Neural cell (in vitro differentiated cells): ENCODE results near the gene TEX35. TPM values are rescaled to one million over a fixed set of nuclear protein-coding genes. Genes with fewer than 3 reads are reported as not detected.

ENCODE experiments used
- H2AFZ ChIP-seq: fragments of 200-600, 300-800 bp; sonication (generic), shearing (Covaris generic); 2 replicates; pipeline ENCODE4 v1.6.0; 2014; ENCODE audit warnings: low read depth, mild to moderate bottlenecking, antibody characterized with exemption, low read length, moderate library complexity
- H3F3A ChIP-seq: fragments of 200-600 bp; shearing (Covaris generic); 2 replicates; pipeline ENCODE4 v1.6.1; 2016; ENCODE audit warnings: mild to moderate bottlenecking, moderate library complexity, mixed read lengths, antibody characterized with exemption, low read length; ENCODE audit not compliant: insufficient read depth, poor library complexity, severe bottlenecking
- H3K27ac ChIP-seq: fragments of 200-600, 300-800 bp; sonication (generic), shearing (Covaris generic); 2 replicates; pipeline ENCODE4 v1.5.1; 2014; ENCODE audit warnings: mild to moderate bottlenecking, low read length, moderate library complexity
- H3K27me3 ChIP-seq: fragments of 300-800, 200-600 bp; sonication (generic), shearing (Covaris generic); 2 replicates; pipeline ENCODE4 v1.6.0; 2014; ENCODE audit warnings: mild to moderate bottlenecking, low read depth, low read length, moderate library complexity; ENCODE audit not compliant: insufficient read depth
- H3K36me3 ChIP-seq: fragments of 300-800, 200-600 bp; sonication (generic), shearing (Covaris generic); 2 replicates; pipeline ENCODE4 v1.5.1; 2014; ENCODE audit warnings: mild to moderate bottlenecking, antibody characterized with exemption, low read length, moderate library complexity; ENCODE audit not compliant: insufficient read depth
- H3K4me2 ChIP-seq: fragments of 300-800, 200-600 bp; sonication (generic), shearing (Covaris generic); 2 replicates; pipeline ENCODE4 v1.6.0; 2014; ENCODE audit warnings: mild to moderate bottlenecking, low read length
- H3K4me3 ChIP-seq: fragments of 300-800, 200-600 bp; sonication (generic), shearing (Covaris generic); 2 replicates; pipeline ENCODE4 v1.5.1; 2014; ENCODE audit warnings: mild to moderate bottlenecking, low read length, moderate library complexity
- H3K79me2 ChIP-seq: fragments of 200-600 bp; shearing (Covaris generic); replicated peaks from 2 replicates; pipeline ENCODE4 v1.6.0; 2014; ENCODE audit warnings: mild to moderate bottlenecking, low read length, moderate library complexity; ENCODE audit not compliant: insufficient read depth
- H3K9ac ChIP-seq: fragments of 300-800, 200-600 bp; sonication (generic), shearing (Covaris generic); 2 replicates; pipeline ENCODE4 v1.6.1; 2016; ENCODE audit warnings: mild to moderate bottlenecking, low read length, mixed read lengths
- H3K9me2 ChIP-seq: fragments of 200-600 bp; shearing (Covaris generic); 2 replicates; pipeline ENCODE4 v1.6.1; 2016; ENCODE audit warnings: mild to moderate bottlenecking, low read length, mixed read lengths; ENCODE audit not compliant: insufficient read depth
- H3K9me3 ChIP-seq: fragments of 200-600, 300-800 bp; sonication (generic), shearing (Covaris generic); 2 replicates; pipeline ENCODE4 v1.6.1; 2016; ENCODE audit warnings: mild to moderate bottlenecking, mixed run types, low read length, moderate library complexity, mixed read lengths
- H4K20me1 ChIP-seq: fragments of 200-600 bp; shearing (Covaris generic); 2 replicates; pipeline ENCODE4 v1.6.1; 2016; ENCODE audit warnings: mild to moderate bottlenecking, mixed run types; ENCODE audit not compliant: insufficient read depth
- CTCF ChIP-seq: fragments of 450-650 bp; IDR thresholded peaks from 2 replicates; pipeline ENCODE4 v1.5.1; 2014; ENCODE audit warnings: antibody characterized with exemption, mild to moderate bottlenecking, moderate library complexity; ENCODE audit not compliant: poor library complexity, severe bottlenecking
- EP300 ChIP-seq: fragments of 450-650 bp; conservative IDR thresholded peaks from 2 replicates; pipeline ENCODE4 v1.6.1; 2014; ENCODE audit warnings: antibody characterized with exemption, mild to moderate bottlenecking, moderate library complexity; ENCODE audit not compliant: poor library complexity, severe bottlenecking
- EZH2 ChIP-seq: fragments of 200-600, 300-800 bp; shearing (Covaris generic), sonication (generic); IDR thresholded peaks from 2 replicates; pipeline ENCODE4 v1.6.1; 2014; ENCODE audit warnings: antibody characterized with exemption, low read length, borderline replicate concordance, mild to moderate bottlenecking; ENCODE audit not compliant: insufficient read depth, poor library complexity, severe bottlenecking
- MXI1 ChIP-seq: fragments of 450-650 bp; conservative IDR thresholded peaks from 2 replicates; pipeline ENCODE4 v1.6.1; 2014; ENCODE audit warnings: antibody characterized with exemption, mild to moderate bottlenecking; ENCODE audit not compliant: poor library complexity, severe bottlenecking
- POLR2AphosphoS5 ChIP-seq: IDR thresholded peaks from 2 replicates; pipeline ENCODE4 v1.6.1; 2012
- RAD21 ChIP-seq: fragments of 450-650 bp; conservative IDR thresholded peaks from 2 replicates; pipeline ENCODE4 v1.6.1; 2014; ENCODE audit warnings: antibody characterized with exemption, mild to moderate bottlenecking, moderate library complexity
- SMC3 ChIP-seq: fragments of 450-650 bp; conservative IDR thresholded peaks from 2 replicates; pipeline ENCODE4 v1.6.1; 2014; ENCODE audit warnings: antibody characterized with exemption, mild to moderate bottlenecking, moderate library complexity; ENCODE audit not compliant: poor library complexity
- TAF1 ChIP-seq: IDR thresholded peaks from 2 replicates; pipeline ENCODE4 v1.6.1; 2012; ENCODE audit warnings: low read depth
- polyA plus RNA-seq: library from polyadenylated mRNA; depleted of rRNA; stranded (reverse); fragments of >200 nt; gene quantifications from 2 replicates; pipeline ENCODE4 v1.2.3, GENCODE V29; 2014
- TF ChIP-seq, protein P1 (sequence below): IDR thresholded peaks from 2 replicates; pipeline ENCODE4 v1.6.1; 2012; ENCODE audit warnings: borderline replicate concordance

Gene TEX35
- polyA plus RNA-seq, 1 donor from 2014 or later = not detected

DNA sequence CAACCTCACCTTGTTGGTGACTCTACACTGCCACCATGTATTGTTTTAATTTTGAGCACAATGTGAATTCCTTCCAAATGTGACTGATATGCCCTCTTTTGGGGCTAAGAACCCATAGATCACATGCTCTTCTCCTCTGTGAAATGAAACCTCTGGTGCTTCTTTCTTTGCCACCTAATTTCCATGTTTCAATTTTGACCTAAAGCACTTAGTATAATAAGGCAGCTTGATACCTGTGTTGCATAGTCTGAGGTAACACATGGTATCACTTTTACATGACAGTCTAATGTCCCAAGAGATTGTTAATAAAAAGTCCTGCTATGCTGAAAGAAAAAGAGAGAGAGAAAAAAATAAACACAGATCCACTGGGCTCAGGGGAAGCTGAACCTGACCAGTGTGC is 40.4 kb upstream of the TEX35 start:
- H3K9me3 ChIP-seq = no peaks in the 10 kb centered on the region
- no peak overlapping the region for H3K27ac ChIP-seq
- H3K79me2 ChIP-seq = no peaks in the 10 kb centered on the region
- H2AFZ ChIP-seq = no peak overlapping the region
- H4K20me1 ChIP-seq = no peaks in the 10 kb centered on the region
- H3K4me2 ChIP-seq = no peak overlapping the region
- H3K27me3 ChIP-seq = no peaks in the 10 kb centered on the region
- H3K9ac ChIP-seq = no peak overlapping the region
- H3K4me3 ChIP-seq = no peak overlapping the region
- TF ChIP-seq SMC3 (no peak), POLR2AphosphoS5 (no peak), CTCF (no peak), RAD21 (no peak), EP300 (no peak), MXI1 (no peak), EZH2 (no peak), TAF1 (no peak)
- TF ChIP-seq, protein P1, sequence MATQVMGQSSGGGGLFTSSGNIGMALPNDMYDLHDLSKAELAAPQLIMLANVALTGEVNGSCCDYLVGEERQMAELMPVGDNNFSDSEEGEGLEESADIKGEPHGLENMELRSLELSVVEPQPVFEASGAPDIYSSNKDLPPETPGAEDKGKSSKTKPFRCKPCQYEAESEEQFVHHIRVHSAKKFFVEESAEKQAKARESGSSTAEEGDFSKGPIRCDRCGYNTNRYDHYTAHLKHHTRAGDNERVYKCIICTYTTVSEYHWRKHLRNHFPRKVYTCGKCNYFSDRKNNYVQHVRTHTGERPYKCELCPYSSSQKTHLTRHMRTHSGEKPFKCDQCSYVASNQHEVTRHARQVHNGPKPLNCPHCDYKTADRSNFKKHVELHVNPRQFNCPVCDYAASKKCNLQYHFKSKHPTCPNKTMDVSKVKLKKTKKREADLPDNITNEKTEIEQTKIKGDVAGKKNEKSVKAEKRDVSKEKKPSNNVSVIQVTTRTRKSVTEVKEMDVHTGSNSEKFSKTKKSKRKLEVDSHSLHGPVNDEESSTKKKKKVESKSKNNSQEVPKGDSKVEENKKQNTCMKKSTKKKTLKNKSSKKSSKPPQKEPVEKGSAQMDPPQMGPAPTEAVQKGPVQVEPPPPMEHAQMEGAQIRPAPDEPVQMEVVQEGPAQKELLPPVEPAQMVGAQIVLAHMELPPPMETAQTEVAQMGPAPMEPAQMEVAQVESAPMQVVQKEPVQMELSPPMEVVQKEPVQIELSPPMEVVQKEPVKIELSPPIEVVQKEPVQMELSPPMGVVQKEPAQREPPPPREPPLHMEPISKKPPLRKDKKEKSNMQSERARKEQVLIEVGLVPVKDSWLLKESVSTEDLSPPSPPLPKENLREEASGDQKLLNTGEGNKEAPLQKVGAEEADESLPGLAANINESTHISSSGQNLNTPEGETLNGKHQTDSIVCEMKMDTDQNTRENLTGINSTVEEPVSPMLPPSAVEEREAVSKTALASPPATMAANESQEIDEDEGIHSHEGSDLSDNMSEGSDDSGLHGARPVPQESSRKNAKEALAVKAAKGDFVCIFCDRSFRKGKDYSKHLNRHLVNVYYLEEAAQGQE = no peak
- no peaks in the 10 kb centered on the region for H3F3A ChIP-seq
- H3K9me2 ChIP-seq = no peaks in the 10 kb centered on the region
- peaks cover 13% of the 10 kb centered on the region for H3K36me3 ChIP-seq

DNA sequence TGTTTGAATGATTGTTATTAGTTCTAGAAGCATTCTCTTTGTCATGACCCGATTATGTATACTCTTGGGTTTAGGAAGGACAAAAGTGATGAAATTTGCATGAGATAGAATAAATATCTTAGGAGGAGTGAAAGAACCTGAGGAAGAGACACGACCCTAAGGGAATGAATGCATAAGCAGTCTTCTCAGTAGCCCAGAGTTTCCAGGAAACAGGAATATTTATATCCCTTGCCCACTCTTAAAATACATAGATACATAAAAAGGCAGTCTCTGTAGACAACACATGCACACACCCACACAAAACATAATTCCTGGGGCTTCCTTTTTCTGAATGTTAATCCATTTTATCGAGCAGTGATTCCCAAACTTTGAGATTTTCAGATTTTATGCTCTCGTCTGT is 35.5 kb upstream of the TEX35 start:
- Histone ChIP-seq H2AFZ (no peak overlapping the region), H3K9ac (no peak overlapping the region), H3K36me3 (peaks cover 13% of the 10 kb centered on the region), H4K20me1 (no peaks in the 10 kb centered on the region), H3K79me2 (no peaks in the 10 kb centered on the region), H3K4me3 (no peak overlapping the region), H3F3A (no peaks in the 10 kb centered on the region), H3K9me3 (no peaks in the 10 kb centered on the region), H3K27ac (no peak overlapping the region), H3K4me2 (no peak overlapping the region), H3K27me3 (no peaks in the 10 kb centered on the region), H3K9me2 (no peaks in the 10 kb centered on the region)
- TF ChIP-seq MXI1 = no peak
- no peak for TF ChIP-seq RAD21
- no peak for TF ChIP-seq CTCF
- TF ChIP-seq EZH2 = no peak
- TF ChIP-seq, protein P1 = no peak
- no peak for TF ChIP-seq TAF1
- TF ChIP-seq POLR2AphosphoS5 = no peak
- no peak for TF ChIP-seq EP300
- TF ChIP-seq SMC3 = no peak
